CD4-positive, alpha-beta T cell treated with Interleukin-6 for 4 hours (primary cell): ENCODE measurements around the gene ACP2.
"Not testable (repeated sequence)": the region's sequence is repeated elsewhere in the genome, so short reads cannot be mapped to it uniquely, and the experiment has no call there.

Experiments used
- DNase-seq: peaks from one replicate; pipeline ENCODE4 v3.0.0-alpha.2; 2020; ENCODE audit warnings: mixed read lengths

ACP2 gene

DNA sequence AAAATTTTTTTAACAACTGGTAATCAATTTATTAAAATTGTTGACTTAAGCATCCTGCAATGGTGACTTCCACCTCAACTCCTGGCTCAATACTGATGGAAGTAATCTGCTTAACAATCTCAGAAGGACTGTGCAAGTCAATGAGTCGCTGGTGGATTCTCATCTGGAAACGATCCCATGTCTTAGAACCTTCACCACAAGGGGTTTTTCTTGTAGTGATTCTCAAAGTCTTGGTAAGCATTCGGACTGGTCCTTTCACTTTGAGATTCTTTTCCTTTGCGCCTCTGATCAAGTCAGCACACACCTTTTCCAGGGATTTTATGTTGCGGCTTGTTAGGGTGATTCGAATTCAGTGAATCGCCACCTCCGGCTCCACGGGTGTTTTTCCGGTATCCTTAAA, 57.5 kb downstream of the ACP2 start:
- DNase-seq, result not testable (repeated sequence)
